HG02798 (cell line): ENCODE measurements around the gene LURAP1L.
A peak's percentile ranks its signal among the peaks of the same experiment; 100 is the strongest.

Experiments
- ATAC-seq: cut with Tn5 transposase; IDR thresholded peaks from one replicate; pipeline ENCODE4 v1.9.1; 2021; ENCODE audit warnings: mild to moderate bottlenecking; ENCODE audit not compliant: unreplicated experiment, poor library complexity

Gene LURAP1L, protein sequence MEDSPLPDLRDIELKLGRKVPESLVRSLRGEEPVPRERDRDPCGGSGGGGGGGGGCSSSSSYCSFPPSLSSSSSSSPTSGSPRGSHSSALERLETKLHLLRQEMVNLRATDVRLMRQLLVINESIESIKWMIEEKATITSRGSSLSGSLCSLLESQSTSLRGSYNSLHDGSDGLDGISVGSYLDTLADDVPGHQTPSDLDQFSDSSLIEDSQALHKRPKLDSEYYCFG

DNA sequence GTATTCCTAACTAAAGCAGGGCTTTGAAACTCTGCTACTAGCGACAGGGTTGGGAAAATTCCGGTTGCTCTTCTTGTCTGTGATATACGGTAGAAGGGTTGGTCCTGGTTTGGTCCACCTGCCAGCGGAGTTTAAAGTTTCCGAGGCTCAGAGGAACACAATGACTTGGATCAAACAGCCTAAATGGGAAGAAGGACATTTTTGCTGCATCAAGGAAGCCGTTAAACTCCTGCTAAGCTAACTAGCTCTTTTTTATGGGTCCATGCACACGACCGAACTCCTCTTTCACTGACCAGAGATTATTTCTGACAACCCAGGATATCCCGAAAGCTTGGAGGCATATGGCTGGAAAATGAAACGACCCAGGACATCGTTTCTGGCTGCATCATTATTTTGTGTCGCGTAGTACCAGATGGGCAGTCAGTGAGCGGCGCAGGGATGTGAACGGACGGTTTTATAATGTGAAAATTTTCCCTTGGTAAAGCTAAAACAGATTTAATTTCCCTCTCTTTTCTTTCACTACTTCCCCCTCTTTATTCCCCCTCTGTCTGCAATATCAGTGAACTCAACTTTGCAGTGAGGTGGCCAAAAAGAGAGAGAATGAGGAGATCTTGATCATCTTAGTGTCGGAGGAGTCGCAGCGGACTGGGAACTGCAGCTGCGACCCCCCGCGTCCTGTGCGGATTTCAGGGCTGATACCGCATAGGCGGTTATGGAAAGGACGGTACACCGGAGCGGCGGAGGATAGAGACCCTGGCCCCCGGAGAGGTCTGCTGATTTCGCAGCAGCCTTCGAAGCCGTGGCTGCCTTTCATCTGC lies at the start of gene LURAP1L:
Gene LURAP1L, plus strand, starts transcription at position 160 of the 818 bp plus-strand sequence. CDS start 696 bp downstream, outside the sequence.
- no peak for ATAC-seq

DNA sequence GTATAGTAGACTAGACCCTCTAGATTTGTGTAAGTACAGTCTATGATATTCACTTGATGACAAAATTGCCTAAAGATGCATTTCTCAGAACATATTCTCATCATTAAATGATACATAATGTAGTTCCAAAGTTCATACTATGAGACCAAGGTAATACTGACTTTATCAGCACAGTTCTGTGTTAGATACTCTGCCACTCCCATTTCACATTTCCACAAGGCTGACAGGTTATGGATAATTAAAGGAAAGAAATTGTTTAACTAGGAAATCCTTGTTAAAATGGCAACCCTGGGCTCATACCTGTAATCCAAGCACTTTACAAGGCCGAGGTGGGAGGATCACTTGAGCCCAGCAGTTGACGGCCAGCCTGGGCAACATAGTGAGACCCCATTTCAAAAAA lies 48.0 kb upstream of the LURAP1L start:
- ATAC-seq: no peak

DNA sequence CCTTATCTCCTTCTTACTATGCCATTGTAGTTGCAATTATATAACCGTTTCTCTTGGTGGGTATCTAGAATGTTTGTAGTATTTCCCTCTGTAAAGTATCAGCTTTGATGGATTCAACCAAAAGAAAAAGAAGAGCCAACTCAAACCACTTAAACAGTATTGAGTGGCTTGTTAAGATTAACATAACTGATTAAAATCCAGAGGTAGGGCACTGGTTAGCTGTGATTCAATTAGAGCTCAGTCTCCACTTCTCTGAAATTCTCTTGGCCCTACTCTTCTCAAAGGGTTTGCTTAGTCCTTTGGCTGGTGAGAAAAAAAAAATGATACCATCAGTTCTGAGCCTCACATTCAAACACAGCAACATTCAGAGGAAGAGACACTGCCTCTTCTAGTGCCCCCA lies 44.6 kb upstream of the LURAP1L start:
- ATAC-seq: no peak

DNA sequence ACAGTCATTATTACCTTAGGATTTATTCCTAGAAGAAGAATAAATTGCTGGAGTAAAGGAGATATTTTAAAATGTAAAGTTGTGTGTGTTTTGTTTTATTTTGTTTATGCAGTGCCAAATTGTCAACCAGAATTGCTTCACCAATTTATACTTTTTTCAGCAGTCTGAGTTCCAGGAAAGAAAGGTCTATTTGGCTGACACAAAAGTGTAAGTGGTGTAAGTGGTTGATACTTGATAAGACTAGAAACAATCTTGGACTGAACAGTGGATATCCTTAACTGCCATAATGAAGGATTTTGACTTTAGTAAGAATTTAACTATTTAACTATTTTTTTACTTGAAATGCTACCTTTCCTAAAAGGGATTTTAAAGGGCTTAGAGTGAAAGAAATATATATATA lies 43.9 kb upstream of the LURAP1L start:
- ATAC-seq: no peak

DNA sequence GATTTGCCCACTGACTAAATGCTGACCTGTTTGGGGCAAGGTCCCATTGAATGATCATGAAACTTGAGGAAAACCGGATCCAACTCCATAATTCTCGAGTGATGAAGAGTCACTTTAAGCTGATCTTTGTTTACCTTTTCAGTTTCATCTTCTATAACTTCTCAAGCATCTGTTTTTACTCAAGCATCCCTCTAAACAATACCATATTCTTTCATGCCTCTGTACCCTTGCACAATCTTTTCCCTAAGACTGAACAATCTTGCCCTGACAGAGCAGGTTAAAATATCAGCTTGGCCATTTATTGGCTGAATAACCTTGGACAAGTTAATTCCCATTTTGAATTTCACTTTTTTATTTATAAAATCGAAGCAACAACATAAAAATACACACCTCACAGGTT lies 41.8 kb upstream of the LURAP1L start:
- ATAC-seq: no peak

DNA sequence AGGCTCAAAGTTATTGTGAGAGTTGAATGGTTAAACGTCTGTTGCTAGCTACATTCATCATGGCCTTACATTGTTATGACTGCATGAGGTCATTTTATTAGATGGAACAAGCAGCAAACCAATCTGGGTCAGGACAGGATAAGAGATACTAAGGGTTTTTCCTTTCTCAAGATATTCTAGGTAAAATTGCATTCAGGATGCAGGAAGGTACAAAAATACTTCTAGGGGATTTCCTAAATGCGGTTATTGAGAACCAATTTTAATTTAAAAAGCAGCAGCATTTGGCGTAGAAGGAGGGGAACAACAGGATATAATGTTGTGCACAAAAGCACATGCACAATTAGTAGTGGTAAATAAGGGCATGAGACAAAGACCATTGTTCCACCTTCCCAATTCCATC lies 39.2 kb upstream of the LURAP1L start:
- peak; percentile 51 for ATAC-seq

DNA sequence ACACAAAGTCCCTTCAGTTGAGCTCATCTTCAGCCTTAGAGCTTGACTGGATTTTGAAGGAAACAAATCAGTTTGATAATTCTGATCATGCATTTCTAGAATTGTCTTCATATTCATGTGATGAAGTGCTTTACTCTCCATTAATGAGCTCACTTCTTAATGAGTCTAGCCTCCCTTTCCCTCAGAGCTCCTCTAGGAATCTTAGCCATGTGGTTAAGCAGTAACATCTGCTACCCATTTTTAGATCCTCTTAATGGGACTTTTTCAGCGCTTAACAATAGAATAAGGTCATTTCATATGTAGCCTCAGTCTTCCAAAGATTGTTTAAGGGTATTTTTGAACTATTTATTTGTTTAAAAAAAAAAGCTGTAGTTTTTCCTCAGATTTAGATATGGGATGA lies 36.9 kb upstream of the LURAP1L start:
- ATAC-seq: no peak

DNA sequence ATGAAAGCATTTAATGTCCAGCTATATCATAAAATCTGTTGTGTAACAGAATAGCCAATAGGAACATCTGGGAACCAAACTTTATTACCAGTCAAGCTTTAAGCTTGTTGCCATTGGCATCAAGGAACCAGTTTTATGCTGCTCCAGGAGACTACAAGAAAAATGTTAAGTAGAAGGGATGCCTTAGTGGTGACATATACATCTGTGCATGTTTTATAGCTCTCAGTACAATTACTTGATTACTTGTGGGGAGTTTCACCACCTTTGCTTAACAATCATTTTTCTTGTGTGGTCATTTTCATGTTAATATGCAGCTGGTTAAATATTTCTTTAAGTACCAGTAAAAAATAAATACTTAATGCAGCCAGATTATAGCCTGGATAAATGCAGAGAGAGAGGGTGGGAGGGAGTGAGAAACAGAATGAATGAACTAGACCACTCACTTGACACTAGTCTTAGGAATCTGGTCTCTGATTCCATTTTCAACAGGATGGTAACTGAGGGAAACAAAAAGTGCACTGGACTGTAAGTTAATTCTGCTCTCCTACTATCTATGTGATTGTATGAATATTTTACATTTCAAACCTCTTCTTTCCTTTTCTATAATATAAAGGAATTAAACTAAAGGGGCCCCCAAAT lies 35.7 kb upstream of the LURAP1L start:
- ATAC-seq: no peak

DNA sequence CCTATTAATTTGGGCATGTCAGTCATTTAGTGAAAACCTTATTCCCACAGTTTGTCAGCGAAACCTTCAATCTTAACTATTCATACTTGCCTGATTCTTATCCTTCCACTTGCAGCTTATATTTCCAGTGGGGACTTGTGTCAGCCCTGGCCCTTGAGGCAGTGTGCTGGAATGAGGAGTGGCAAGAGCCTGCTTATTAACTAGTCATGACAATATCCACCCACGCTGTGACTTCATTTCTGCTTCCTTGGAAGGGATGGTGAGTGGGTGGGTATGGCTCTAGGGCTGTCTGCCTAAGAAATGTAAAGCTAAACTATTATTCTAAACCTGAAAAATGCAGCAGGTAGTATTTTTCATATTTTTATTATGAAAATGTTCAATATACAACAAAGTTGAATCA lies 34.0 kb upstream of the LURAP1L start:
- no peak for ATAC-seq

DNA sequence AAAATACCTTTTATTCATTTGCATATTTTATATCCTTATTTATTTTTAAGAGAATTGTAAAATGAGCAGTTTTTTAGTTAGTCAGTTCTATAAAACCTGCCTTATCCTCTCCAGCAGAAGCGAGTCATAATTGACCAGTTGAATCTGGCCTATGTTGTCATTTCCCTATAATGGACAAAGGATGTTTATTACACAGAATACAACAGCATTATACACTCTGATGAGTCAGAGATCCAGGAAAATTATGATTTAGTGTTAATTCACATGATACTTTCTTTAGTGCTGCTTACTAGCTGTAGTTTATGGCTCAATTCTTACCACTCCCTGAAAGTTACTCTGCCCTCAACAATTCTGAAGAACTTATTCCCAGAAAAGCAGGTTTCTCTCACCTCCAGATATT lies 26.8 kb upstream of the LURAP1L start:
- no peak for ATAC-seq

DNA sequence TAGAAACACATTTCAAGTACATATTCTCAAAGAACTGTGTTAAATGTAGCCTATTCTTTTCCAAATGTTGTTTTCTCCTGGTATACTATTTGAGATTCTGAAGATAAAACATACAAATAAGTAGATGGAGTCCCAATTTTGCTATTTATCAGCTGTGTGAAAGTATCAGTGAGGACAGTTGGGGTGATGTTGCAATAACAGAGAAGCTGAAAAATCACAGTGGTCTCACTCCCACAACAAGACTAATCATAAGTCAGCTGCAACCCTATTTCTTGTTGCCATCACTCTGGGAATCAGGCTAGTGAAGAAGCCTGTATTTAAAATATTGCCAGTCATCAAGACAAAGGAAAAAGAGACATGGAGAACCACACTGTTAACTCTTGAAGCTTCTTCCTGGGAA lies 25.9 kb upstream of the LURAP1L start:
- no peak for ATAC-seq

DNA sequence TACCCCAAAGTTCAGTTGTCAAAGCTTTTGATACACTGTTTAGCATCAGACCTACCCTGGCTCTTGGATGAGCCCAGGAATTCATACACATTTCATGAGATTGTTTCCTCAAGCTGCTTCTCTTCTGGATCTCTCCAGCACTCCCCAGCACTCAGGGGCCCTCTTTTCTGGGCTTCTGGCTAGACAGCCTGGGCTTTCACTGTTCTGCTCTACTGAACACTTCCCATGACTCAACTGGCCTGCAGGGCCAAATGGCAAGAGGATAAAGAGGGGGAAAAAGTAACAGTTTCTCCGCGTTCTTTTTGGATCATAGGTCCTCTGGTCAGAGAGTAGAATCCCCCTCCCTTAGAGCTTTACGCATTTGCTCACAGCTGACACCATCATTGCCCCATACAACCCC lies 20.9 kb upstream of the LURAP1L start:
- no peak for ATAC-seq

DNA sequence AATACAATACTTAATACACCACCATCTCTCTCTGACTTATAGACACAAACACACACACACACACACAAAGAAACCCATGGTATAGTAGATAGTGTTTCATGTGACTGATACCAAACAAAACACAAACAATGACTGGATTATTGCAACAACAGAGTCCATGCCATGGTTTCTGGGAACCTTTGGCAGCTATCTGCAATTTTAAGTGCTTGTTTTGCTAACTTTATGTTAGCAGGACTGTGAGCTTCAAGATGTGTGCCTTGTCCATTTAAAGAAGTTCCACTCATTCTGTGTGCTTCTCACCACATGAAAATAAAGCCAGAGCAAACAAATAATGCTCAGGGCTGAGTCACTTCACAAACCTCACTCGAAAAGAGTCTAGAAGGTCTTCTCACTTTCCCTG lies 15.1 kb upstream of the LURAP1L start:
- no peak for ATAC-seq

DNA sequence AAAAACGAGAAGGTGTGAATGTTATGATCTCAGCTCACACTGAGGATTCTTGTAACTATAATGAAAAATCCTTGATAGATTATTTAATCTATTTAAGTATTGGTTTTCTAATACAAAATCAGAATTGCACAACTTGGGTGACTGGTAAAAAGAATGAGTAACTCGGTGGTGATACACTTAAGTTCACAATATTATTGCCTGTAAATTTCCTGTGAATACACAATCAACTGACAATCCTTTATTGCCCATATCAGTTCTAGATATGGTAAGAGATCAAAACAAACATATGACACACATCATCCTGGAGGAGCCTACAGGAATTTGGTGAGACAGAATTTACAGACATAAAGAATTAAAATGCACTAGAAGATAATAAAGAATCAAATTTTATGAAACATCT lies 14.1 kb upstream of the LURAP1L start:
- no peak for ATAC-seq

DNA sequence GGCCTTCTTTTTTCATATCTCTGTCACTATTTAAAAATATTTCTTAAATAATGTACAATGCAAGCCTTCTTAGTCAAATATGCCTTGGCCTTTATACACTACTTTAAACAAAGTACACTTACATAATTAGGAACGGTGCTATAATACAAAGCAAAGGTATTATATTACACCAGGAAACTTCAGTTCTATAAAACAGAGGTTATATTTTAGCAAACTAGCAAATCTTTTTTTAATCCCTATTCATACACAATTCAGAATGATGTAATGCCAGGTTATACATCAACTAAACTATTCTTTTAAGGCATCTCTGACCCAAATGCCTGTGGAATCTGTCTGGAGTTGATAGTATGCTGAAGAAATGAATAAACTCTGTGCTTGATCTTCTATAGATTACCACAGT lies 10.7 kb upstream of the LURAP1L start:
- ATAC-seq: no peak

DNA sequence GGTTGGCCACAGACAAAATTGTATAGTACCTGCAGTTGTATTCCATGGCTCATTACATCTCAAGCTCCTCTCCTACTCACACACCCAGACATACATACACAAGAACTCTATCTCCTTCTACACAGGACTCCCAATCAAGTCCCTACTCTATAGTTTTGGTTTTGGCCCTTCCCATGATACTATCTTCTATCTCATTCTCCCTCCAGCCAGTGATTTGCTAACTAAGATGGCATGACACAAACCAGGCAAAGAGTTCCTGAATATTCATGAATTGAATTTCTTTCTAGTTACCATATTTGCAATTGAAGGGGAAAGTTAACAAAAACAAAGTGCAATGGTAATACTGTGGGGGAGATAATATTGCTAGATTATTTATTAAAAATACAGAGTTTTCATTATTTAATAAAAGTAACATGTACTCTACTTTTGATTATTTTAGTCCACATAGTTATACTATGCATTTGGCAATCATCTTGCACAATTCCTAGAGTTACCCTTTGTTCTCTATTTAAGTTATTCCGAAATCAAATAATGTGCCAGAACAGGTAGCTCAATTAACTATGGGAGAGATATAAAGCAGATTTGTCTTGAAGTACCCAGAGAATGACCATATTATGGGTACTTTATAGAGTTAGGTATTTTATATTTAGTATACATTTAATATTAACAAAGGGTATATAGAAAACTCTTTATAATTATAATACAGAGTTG lies 9.6 kb upstream of the LURAP1L start:
- no peak for ATAC-seq

DNA sequence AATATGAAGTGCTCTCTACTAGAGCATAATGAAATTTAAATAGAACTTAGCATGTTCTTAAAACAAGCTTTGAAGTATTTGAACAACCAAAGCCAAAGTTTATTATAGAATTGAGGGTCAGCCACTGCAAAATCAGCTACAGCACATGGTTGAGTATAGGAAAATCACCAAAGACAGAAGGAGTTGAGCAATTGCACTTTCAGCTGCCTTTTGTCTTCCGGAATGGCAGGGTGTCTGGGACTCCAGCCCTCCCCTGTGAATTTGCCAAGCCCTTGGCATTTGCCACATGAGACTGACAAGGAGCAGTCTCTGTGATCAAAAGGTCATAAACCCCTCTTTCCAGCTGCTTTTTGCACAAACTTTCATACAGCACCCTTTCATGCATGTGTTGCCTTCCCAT lies 8.5 kb upstream of the LURAP1L start:
- ATAC-seq: no peak

DNA sequence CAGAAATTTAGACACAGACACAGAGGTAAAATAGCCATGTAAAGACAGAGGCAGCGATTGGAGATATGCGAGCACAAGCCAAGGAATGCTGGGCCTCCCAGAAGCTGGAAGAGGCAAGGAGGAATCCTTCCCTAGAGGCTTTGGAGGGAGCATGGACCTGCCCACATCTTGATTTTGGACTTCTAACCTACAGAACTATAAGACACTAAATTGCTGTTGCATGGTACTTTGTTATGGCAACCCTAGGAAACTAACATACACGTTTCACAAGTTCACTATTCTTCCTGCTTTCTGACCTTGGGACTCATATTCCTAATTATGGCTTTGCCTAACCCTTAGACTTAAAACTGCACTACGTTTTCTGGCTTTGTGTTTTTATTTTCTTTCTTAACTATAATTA lies 4.6 kb upstream of the LURAP1L start:
- no peak for ATAC-seq

DNA sequence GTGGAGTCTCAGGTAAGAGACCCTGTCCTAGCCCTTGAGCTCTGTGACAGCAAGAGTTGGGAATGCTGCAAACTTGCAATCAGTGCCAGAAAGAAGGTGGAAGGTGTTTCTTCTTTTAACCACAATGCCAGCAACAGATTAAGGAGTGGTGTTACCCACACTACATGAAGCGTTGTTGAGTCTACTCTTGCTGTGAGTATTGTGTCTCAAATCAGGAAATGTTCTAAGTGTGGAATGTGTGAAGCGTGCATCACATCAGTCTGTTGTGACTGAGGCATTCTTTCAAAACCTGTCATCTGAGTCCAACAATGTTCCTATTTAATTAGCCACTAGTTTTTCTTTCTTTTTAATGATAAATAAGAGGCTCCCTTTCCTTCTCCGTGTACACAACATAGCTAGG lies 2.9 kb upstream of the LURAP1L start:
- no peak for ATAC-seq

DNA sequence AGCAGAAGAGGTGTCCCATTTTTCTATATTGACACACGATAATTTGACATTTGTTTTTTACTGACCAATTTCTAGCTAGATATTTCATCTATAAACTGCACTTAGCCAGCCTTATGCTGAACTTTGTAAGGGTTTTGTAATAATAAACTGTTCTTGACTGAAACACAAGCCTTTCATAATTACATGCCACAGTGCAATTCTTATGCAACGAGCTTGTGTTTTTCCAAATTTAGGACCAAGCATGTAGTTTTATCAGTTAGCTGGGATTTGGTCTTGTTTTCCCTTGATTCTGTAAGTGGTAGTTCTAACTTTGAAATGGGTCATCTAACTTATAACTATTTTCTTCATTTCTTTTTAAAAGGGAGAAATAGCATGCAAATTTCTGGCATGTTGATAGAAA lies 1.3 kb upstream of the LURAP1L start:
- ATAC-seq: no peak
